WTC11 (cell line): ENCODE data around the gene WIPF3. TPM values are rescaled to one million over a fixed set of nuclear protein-coding genes. Genes with fewer than 3 reads are reported as not detected.

ENCODE experiments used
- ATAC-seq: fragments of 200-7000 bp; cut with Tn5 transposase; 2 replicates; pipeline ENCODE4 v1.10.0; 2021; ENCODE audit warnings: mild to moderate bottlenecking, moderate library complexity
- CTCF ChIA-PET: fragments of 300-600 bp; sonication (Branson Sonifier 250); formaldehyde crosslinking; loops from one replicate; lab custom pipeline; 2021; ENCODE audit warnings: antibody characterized with exemption; lab: Charles Lee
- POLR2A ChIA-PET: fragments of 350-600 bp; sonication (Branson Sonifier 250); formaldehyde crosslinking; loops from one replicate; lab custom pipeline; 2021; ENCODE audit warnings: antibody characterized with exemption; lab: Charles Lee
- DNase-seq: peaks from one replicate; pipeline ENCODE4 v3.0.0; 2021; ENCODE audit warnings: low spot score
- H3K27ac Mint-ChIP-seq: 2 replicates; pipeline ENCODE4 v1.8.0; 2021; ENCODE audit warnings: mixed read lengths
- H3K27me3 Mint-ChIP-seq: 2 replicates; pipeline ENCODE4 v1.8.0; 2021; ENCODE audit warnings: low read depth, mild to moderate bottlenecking, moderate library complexity, mixed read lengths
- H3K36me3 Mint-ChIP-seq: 2 replicates; pipeline ENCODE4 v1.8.0; 2021; ENCODE audit warnings: mixed read lengths
- H3K4me1 Mint-ChIP-seq: 2 replicates; pipeline ENCODE4 v1.8.0; 2022; ENCODE audit warnings: mixed read lengths
- H3K4me3 Mint-ChIP-seq: 2 replicates; pipeline ENCODE4 v1.8.0; 2021; ENCODE audit warnings: mild to moderate bottlenecking, moderate library complexity, mixed read lengths
- H3K9me3 Mint-ChIP-seq: 2 replicates; pipeline ENCODE4 v1.8.0; 2021; ENCODE audit warnings: mixed read lengths
- EMX1 ChIP-seq: fragments of 250-450 bp; sonication (Bioruptor Pico); IDR thresholded peaks from 2 replicates; pipeline ENCODE4 v1.8.0; 2021; ENCODE audit warnings: mild to moderate bottlenecking
- ETV6 ChIP-seq: sonication (generic); formaldehyde crosslinking; IDR thresholded peaks from 2 replicates; pipeline ENCODE4 v1.8.1; 2022; ENCODE audit warnings: mild to moderate bottlenecking, missing genetic modification reagents
- GRHL2 ChIP-seq: fragments of 250-450 bp; sonication (Bioruptor Pico); IDR thresholded peaks from 2 replicates; pipeline ENCODE4 v1.8.0; 2022; ENCODE audit warnings: mild to moderate bottlenecking, moderate library complexity; ENCODE audit not compliant: insufficient replicate concordance, severe bottlenecking
- JAZF1 ChIP-seq: fragments of 250-450 bp; sonication (Bioruptor Pico); IDR thresholded peaks from 2 replicates; pipeline ENCODE4 v1.9.0; 2021; ENCODE audit warnings: moderate library complexity, mild to moderate bottlenecking, inconsistent platforms
- MXD4 ChIP-seq: fragments of 250-450 bp; sonication (Bioruptor Pico); IDR thresholded peaks from 2 replicates; pipeline ENCODE4 v1.8.0; 2021; ENCODE audit warnings: mild to moderate bottlenecking, moderate library complexity, borderline replicate concordance
- NR2C2 ChIP-seq: sonication (generic); formaldehyde crosslinking; IDR thresholded peaks from 2 replicates; pipeline ENCODE4 v1.8.0; 2022; ENCODE audit warnings: mild to moderate bottlenecking, missing genetic modification reagents
- NR3C1 ChIP-seq: sonication (generic); formaldehyde crosslinking; conservative IDR thresholded peaks from 2 replicates; pipeline ENCODE4 v1.8.1; 2023; ENCODE audit warnings: low read depth, mild to moderate bottlenecking, missing genetic modification reagents
- SP1 ChIP-seq: sonication (generic); formaldehyde crosslinking; conservative IDR thresholded peaks from 2 replicates; pipeline ENCODE4 v1.8.1; 2022; ENCODE audit warnings: missing genetic modification reagents
- TEAD1 ChIP-seq: sonication (generic); formaldehyde crosslinking; IDR thresholded peaks from 2 replicates; pipeline ENCODE4 v1.8.0; 2022; ENCODE audit warnings: mild to moderate bottlenecking, missing genetic modification reagents
- ZNF263 ChIP-seq: sonication (generic); formaldehyde crosslinking; IDR thresholded peaks from 2 replicates; pipeline ENCODE4 v1.8.1; 2022; ENCODE audit warnings: low read depth, mild to moderate bottlenecking, moderate library complexity, missing genetic modification reagents
- ZNF317 ChIP-seq: sonication (generic); formaldehyde crosslinking; IDR thresholded peaks from 2 replicates; pipeline ENCODE4 v1.8.1; 2023; ENCODE audit warnings: low read depth, mild to moderate bottlenecking, moderate library complexity, missing genetic modification reagents, borderline replicate concordance
- total RNA-seq: library from RNA; stranded (reverse); gene quantifications from 3 replicates; pipeline ENCODE4 v1.2.3, GENCODE V29; 2021
- TF ChIP-seq, protein P1 (sequence below): sonication (generic); formaldehyde crosslinking; IDR thresholded peaks from 2 replicates; pipeline ENCODE4 v1.8.0; 2022; ENCODE audit warnings: mild to moderate bottlenecking, missing genetic modification reagents
- TF ChIP-seq, protein P2 (sequence below): sonication (generic); formaldehyde crosslinking; IDR thresholded peaks from 2 replicates; pipeline ENCODE4 v1.8.1; 2022; ENCODE audit warnings: low read depth, mild to moderate bottlenecking, moderate library complexity, missing genetic modification reagents, borderline replicate concordance
- TF ChIP-seq, protein P3 (sequence below): sonication (generic); formaldehyde crosslinking; IDR thresholded peaks from 2 replicates; pipeline ENCODE4 v1.8.0; 2023; ENCODE audit warnings: missing genetic modification reagents, mild to moderate bottlenecking, borderline replicate concordance
- TF ChIP-seq, protein P4 (sequence below): sonication (generic); formaldehyde crosslinking; IDR thresholded peaks from 2 replicates; pipeline ENCODE4 v1.8.0; 2022; ENCODE audit warnings: missing genetic modification reagents
- TF ChIP-seq, protein P5 (sequence below): fragments of 200-600 bp; IDR thresholded peaks from 2 replicates; pipeline ENCODE4 v1.8.0; 2022; ENCODE audit warnings: antibody characterized with exemption
- TF ChIP-seq, protein P6 (sequence below): sonication (generic); formaldehyde crosslinking; IDR thresholded peaks from 2 replicates; pipeline ENCODE4 v1.8.0; 2023; ENCODE audit warnings: missing genetic modification reagents
- TF ChIP-seq, protein P7 (sequence below): sonication (generic); formaldehyde crosslinking; IDR thresholded peaks from 2 replicates; pipeline ENCODE4 v1.8.1; 2023; ENCODE audit warnings: mild to moderate bottlenecking, moderate library complexity, missing genetic modification reagents

The WIPF3 gene
- total RNA-seq, 1 experiment from 2014 or later = 9.9 TPM

DNA sequence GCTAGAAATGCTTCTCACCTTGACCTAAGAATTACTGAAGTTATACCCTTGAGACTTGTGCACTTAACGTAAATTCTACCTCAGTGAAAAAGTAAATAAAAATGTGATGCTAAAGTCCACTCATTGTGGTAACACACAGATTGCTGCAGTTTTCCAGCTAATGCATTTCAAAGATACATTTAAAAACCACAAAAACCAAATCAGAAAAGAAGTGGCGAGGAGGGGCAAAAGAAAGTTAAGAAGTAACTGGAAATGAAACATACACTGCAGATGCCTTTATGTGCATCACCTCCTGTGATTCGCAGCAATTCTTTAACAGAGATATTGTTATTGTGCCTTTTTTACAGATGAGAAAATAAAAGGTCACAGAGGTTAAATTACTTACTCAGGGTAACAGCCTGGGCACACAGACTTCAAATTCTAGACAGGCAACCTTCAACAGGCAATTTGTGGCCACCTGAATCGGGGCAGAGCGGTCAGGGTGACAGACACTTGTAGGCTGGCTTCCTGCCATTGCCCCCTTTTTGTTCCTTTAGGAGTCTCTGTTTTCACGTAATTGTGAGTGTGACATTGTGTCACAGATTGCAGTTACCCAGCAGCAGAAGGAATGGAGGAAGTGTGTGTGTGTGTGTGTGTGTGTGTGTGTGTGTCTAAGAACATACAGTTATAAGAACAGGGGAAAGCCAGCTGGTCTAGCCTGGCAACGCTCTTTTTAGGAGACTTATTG lies 1.9 kb downstream of the WIPF3 start (continued):
- TF ChIP-seq, protein P1, sequence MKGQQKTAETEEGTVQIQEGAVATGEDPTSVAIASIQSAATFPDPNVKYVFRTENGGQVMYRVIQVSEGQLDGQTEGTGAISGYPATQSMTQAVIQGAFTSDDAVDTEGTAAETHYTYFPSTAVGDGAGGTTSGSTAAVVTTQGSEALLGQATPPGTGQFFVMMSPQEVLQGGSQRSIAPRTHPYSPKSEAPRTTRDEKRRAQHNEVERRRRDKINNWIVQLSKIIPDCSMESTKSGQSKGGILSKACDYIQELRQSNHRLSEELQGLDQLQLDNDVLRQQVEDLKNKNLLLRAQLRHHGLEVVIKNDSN (CRISPR knock-in tag) = no peak
- TF ChIP-seq NR3C1 (CRISPR knock-in tag) (no peak), SP1 (CRISPR knock-in tag) (no peak), EMX1 (CRISPR knock-in tag) (no peak), MXD4 (CRISPR knock-in tag) (no peak)
- TF ChIP-seq, protein P2, sequence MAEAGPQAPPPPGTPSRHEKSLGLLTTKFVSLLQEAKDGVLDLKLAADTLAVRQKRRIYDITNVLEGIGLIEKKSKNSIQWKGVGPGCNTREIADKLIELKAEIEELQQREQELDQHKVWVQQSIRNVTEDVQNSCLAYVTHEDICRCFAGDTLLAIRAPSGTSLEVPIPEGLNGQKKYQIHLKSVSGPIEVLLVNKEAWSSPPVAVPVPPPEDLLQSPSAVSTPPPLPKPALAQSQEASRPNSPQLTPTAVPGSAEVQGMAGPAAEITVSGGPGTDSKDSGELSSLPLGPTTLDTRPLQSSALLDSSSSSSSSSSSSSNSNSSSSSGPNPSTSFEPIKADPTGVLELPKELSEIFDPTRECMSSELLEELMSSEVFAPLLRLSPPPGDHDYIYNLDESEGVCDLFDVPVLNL (CRISPR knock-in tag) = no peak
- TF ChIP-seq, protein P3, sequence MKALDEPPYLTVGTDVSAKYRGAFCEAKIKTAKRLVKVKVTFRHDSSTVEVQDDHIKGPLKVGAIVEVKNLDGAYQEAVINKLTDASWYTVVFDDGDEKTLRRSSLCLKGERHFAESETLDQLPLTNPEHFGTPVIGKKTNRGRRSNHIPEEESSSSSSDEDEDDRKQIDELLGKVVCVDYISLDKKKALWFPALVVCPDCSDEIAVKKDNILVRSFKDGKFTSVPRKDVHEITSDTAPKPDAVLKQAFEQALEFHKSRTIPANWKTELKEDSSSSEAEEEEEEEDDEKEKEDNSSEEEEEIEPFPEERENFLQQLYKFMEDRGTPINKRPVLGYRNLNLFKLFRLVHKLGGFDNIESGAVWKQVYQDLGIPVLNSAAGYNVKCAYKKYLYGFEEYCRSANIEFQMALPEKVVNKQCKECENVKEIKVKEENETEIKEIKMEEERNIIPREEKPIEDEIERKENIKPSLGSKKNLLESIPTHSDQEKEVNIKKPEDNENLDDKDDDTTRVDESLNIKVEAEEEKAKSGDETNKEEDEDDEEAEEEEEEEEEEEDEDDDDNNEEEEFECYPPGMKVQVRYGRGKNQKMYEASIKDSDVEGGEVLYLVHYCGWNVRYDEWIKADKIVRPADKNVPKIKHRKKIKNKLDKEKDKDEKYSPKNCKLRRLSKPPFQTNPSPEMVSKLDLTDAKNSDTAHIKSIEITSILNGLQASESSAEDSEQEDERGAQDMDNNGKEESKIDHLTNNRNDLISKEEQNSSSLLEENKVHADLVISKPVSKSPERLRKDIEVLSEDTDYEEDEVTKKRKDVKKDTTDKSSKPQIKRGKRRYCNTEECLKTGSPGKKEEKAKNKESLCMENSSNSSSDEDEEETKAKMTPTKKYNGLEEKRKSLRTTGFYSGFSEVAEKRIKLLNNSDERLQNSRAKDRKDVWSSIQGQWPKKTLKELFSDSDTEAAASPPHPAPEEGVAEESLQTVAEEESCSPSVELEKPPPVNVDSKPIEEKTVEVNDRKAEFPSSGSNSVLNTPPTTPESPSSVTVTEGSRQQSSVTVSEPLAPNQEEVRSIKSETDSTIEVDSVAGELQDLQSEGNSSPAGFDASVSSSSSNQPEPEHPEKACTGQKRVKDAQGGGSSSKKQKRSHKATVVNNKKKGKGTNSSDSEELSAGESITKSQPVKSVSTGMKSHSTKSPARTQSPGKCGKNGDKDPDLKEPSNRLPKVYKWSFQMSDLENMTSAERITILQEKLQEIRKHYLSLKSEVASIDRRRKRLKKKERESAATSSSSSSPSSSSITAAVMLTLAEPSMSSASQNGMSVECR (CRISPR knock-in tag) = no peak
- TF ChIP-seq, all 79 proteins: peak for 0

DNA sequence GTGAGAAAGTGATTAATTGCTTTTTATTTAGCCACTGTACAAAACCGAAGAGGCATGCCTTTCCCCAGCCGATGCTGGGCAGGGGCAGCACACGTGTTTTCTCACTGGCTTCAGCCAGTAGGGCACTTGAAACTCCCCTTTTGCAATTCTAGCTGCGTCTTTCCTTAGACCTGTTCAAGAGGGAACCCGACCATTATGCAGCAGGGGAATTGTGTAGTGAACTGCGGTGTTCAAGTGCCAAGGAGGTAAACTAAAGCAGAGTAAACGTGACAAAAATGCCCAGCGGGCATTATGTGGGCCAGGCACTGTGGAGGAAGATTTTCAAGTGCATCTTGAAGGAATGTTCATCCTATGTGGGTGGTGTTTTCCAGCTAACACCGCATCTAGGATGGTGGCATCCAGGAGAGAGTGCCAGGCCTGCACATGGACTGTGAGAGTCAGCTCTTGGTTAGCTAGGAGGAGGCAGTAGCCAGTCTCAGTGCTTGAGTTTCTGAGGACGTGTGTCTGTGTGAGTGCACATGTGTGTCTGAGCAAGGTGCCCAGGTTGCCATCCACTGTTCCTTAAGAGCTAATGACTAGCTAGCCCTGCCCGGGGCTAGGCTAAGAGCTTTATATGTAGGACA lies 3.3 kb downstream of the WIPF3 start:
- H3K4me3 Mint-ChIP-seq = no peak overlapping the region
- DNase-seq (no peak), ATAC-seq (no peak)
- ChIA-PET POLR2A (no interaction called here), CTCF (interaction anchor here (0.9 kb wide), 1 partner anchor 72 kb away, joined by 3 read pairs; no protein-coding TSS in a partner anchor)
- H3K27me3 Mint-ChIP-seq = peaks cover 29% of the 10 kb centered on the region
- no peaks in the 10 kb centered on the region for H3K9me3 Mint-ChIP-seq
- peaks cover 20% of the 10 kb centered on the region for H3K4me1 Mint-ChIP-seq
- H3K36me3 Mint-ChIP-seq = no peaks in the 10 kb centered on the region
- H3K27ac Mint-ChIP-seq = no peak overlapping the region
- TF ChIP-seq ETV6 (CRISPR knock-in tag) = no peak
- TF ChIP-seq, protein P4, sequence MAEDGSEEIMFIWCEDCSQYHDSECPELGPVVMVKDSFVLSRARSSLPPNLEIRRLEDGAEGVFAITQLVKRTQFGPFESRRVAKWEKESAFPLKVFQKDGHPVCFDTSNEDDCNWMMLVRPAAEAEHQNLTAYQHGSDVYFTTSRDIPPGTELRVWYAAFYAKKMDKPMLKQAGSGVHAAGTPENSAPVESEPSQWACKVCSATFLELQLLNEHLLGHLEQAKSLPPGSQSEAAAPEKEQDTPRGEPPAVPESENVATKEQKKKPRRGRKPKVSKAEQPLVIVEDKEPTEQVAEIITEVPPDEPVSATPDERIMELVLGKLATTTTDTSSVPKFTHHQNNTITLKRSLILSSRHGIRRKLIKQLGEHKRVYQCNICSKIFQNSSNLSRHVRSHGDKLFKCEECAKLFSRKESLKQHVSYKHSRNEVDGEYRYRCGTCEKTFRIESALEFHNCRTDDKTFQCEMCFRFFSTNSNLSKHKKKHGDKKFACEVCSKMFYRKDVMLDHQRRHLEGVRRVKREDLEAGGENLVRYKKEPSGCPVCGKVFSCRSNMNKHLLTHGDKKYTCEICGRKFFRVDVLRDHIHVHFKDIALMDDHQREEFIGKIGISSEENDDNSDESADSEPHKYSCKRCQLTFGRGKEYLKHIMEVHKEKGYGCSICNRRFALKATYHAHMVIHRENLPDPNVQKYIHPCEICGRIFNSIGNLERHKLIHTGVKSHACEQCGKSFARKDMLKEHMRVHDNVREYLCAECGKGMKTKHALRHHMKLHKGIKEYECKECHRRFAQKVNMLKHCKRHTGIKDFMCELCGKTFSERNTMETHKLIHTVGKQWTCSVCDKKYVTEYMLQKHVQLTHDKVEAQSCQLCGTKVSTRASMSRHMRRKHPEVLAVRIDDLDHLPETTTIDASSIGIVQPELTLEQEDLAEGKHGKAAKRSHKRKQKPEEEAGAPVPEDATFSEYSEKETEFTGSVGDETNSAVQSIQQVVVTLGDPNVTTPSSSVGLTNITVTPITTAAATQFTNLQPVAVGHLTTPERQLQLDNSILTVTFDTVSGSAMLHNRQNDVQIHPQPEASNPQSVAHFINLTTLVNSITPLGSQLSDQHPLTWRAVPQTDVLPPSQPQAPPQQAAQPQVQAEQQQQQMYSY (CRISPR knock-in tag) = no peak
- TF ChIP-seq, protein P5, sequence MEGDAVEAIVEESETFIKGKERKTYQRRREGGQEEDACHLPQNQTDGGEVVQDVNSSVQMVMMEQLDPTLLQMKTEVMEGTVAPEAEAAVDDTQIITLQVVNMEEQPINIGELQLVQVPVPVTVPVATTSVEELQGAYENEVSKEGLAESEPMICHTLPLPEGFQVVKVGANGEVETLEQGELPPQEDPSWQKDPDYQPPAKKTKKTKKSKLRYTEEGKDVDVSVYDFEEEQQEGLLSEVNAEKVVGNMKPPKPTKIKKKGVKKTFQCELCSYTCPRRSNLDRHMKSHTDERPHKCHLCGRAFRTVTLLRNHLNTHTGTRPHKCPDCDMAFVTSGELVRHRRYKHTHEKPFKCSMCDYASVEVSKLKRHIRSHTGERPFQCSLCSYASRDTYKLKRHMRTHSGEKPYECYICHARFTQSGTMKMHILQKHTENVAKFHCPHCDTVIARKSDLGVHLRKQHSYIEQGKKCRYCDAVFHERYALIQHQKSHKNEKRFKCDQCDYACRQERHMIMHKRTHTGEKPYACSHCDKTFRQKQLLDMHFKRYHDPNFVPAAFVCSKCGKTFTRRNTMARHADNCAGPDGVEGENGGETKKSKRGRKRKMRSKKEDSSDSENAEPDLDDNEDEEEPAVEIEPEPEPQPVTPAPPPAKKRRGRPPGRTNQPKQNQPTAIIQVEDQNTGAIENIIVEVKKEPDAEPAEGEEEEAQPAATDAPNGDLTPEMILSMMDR = no peak
- TF ChIP-seq, protein P6, sequence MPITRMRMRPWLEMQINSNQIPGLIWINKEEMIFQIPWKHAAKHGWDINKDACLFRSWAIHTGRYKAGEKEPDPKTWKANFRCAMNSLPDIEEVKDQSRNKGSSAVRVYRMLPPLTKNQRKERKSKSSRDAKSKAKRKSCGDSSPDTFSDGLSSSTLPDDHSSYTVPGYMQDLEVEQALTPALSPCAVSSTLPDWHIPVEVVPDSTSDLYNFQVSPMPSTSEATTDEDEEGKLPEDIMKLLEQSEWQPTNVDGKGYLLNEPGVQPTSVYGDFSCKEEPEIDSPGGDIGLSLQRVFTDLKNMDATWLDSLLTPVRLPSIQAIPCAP (CRISPR knock-in tag) = no peak
- no peak for TF ChIP-seq NR2C2 (CRISPR knock-in tag)
- no peak for TF ChIP-seq GRHL2 (CRISPR knock-in tag)
- no peak for TF ChIP-seq JAZF1 (CRISPR knock-in tag)
- TF ChIP-seq TEAD1 (CRISPR knock-in tag) = no peak
- no peak for TF ChIP-seq ZNF317 (CRISPR knock-in tag)
- no peak for TF ChIP-seq ZNF263 (CRISPR knock-in tag)
- TF ChIP-seq, protein P7, sequence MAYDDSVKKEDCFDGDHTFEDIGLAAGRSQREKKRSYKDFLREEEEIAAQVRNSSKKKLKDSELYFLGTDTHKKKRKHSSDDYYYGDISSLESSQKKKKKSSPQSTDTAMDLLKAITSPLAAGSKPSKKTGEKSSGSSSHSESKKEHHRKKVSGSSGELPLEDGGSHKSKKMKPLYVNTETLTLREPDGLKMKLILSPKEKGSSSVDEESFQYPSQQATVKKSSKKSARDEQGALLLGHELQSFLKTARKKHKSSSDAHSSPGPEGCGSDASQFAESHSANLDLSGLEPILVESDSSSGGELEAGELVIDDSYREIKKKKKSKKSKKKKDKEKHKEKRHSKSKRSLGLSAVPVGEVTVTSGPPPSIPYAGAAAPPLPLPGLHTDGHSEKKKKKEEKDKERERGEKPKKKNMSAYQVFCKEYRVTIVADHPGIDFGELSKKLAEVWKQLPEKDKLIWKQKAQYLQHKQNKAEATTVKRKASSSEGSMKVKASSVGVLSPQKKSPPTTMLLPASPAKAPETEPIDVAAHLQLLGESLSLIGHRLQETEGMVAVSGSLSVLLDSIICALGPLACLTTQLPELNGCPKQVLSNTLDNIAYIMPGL = no peak
- TF ChIP-seq EMX1 (CRISPR knock-in tag) = no peak
